ENCODE measurements around the gene ETV5. TPM values are rescaled to one million over a fixed set of nuclear protein-coding genes. Genes with fewer than 3 reads are reported as not detected.

The ETV5 gene
- total and polyA plus RNA-seq, 2 of the 4 experiments (the other 2 are of a cell fraction), result 15.7 to 20.1 TPM

DNA sequence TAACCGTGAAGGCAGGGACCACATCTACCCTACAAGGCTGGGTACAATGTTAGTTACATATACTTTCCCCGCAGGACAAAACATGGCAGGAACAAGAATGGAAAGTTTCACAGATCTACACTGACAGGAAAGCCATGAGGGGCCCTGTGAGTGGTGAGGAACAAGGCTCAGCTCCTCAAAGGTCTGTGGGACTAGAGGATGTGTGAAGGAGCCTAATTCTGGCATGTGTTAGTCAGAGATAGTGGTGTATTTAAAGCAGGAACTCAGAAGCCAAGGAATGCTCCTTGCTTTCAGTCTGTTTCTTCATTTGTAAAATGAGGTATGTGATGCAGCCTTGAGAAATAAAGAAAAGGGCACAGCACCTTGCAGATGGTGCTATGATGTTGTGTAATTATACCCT is 25.1 kb downstream of the ETV5 start:
- H2AK9ac ChIP-seq (replicated peaks; ENCODE audit: low read depth, low read length, poor library complexity), result no peak overlapping the region
- H3K9me3 ChIP-seq (ENCODE audit: control insufficient read depth, insufficient read depth, low read length), result no peaks in the 10 kb centered on the region
- no peak overlapping the region for H3K4me3 ChIP-seq (ENCODE audit: insufficient read depth, low read depth, low read length)
- no peaks in the 10 kb centered on the region for H4K20me1 ChIP-seq (ENCODE audit: insufficient read depth, low read length)
- no TSS peak for BruUV-seq (replicated peaks)
- dilution Hi-C loops (cut with HindIII; ENCODE audit: low sequenced_read_pairs, unreplicated experiment) (no loop called here), intact Hi-C loops (cut with micrococcal nuclease) (no loop called here), in situ Hi-C loops (cut with MboI; ENCODE audit: low sequenced_read_pairs) (no loop called here)
- no peak overlapping the region for H2BK20ac ChIP-seq (ENCODE audit: low read depth, low read length)
- H3K27me3 ChIP-seq (ENCODE audit: control insufficient read depth, insufficient read depth, low read length), result no peaks in the 10 kb centered on the region
- no peak overlapping the region for H3K56ac ChIP-seq (ENCODE audit: extremely low read depth, insufficient read depth, low read length)
- peaks cover 29 to 41% of the 10 kb centered on the region in 2 experiments for H3K79me1 ChIP-seq (ENCODE audit: low read depth in 1 of 2, low read length in 2 of 2)
- no peak overlapping the region for H3K4ac ChIP-seq (ENCODE audit: low read depth, low read length)
- H4K8ac ChIP-seq (ENCODE audit: low read depth in 2 of 2, low read length in 2 of 2), result no peak overlapping the region
- no peak overlapping the region for H4K91ac ChIP-seq (ENCODE audit: insufficient read depth, low read depth, low read length)
- WGBS, 2 experiments (ENCODE audit: extremely low coverage in 2 of 2, insufficient read length in 1 of 2), result no CpG with 5 or more reads among the region's 2 CpGs
- H2BK15ac ChIP-seq (ENCODE audit: low read depth, low read length), result no peak overlapping the region
- ATAC-seq (ENCODE audit: low read depth) (peak; percentile 70), DNase-seq (peak; percentile 42)
- H3K4me1 ChIP-seq (ENCODE audit: control insufficient read depth, insufficient read depth, low read length), result peaks cover 2% of the 10 kb centered on the region
- no peak overlapping the region for H3K18ac ChIP-seq (ENCODE audit: low read depth, low read length)
- H2BK5ac ChIP-seq (ENCODE audit: low read depth, low read length, poor library complexity, severe bottlenecking), result no peak overlapping the region
- no peak overlapping the region for H3K14ac ChIP-seq (replicated peaks; ENCODE audit: low read depth, low read length)
- no peak overlapping the region for H2BK120ac ChIP-seq (ENCODE audit: low read depth, low read length)
- ChIA-PET POLR2A (ENCODE audit: unreplicated experiment) (no interaction called here), CTCF (interaction anchor here (1.8 kb wide), 1 partner anchor 141 kb away, joined by 4 read pairs; no protein-coding TSS in a partner anchor)
- H3K9me1 ChIP-seq (ENCODE audit: insufficient read depth, low read length), result no peaks in the 10 kb centered on the region; the same call in 1 of the 2 replicates
- H3K9ac ChIP-seq (ENCODE audit: low read depth, low read length), result no peak overlapping the region
- H2AK5ac ChIP-seq (ENCODE audit: low read depth, low read length), result no peak overlapping the region
- peaks cover 8% of the 10 kb centered on the region for H3K36me3 ChIP-seq (ENCODE audit: control insufficient read depth, insufficient read depth, low read length)
- TF ChIP-seq RFX5 (IDR thresholded peaks at IDR 0.05; ENCODE audit: low read depth, low read length) (no peak), FOS (IDR thresholded peaks at IDR 0.05; ENCODE audit: low read depth, low read length) (no peak), BHLHE40 (IDR thresholded peaks at IDR 0.05; ENCODE audit: low read depth, low read length) (no peak), CHD1 (IDR thresholded peaks at IDR 0.05; ENCODE audit: low read depth, low read length) (no peak), RAD21 (IDR thresholded peaks at IDR 0.05; ENCODE audit: low read length) (no peak)
- H2AFZ ChIP-seq (replicated peaks; ENCODE audit: low read length, poor library complexity), result no peak overlapping the region
- no peak overlapping the region for H3K4me2 ChIP-seq (ENCODE audit: low read depth, low read length)
- H4K5ac ChIP-seq (ENCODE audit: low read depth, low read length), result no peak overlapping the region
- H3K27ac ChIP-seq (ENCODE audit: insufficient read depth, low read length), result no peak overlapping the region
- no peak overlapping the region; the same call in 1 of the 2 replicates for H3K23ac ChIP-seq (ENCODE audit: low read depth, low read length)

Data from IMR-90 (cell line).